Kidney epithelial cell (primary cell): Measurements from ENCODE around the gene HHAT. TPM values are rescaled to one million over a fixed set of nuclear protein-coding genes. Genes with fewer than 3 reads are reported as not detected.
"Not testable (repeated sequence)": the region's sequence is repeated elsewhere in the genome, so short reads cannot be mapped to it uniquely, and the experiment has no call there.

Experiments
- DNase-seq: peaks from one replicate; pipeline ENCODE4 v3.0.0-alpha.2; 2010; ENCODE audit warnings: low read depth
- H3K27me3 ChIP-seq: 2 replicates; pipeline ENCODE4 v1.6.0; 2011; ENCODE audit warnings: low read length; ENCODE audit not compliant: control insufficient read depth, insufficient read depth
- H3K36me3 ChIP-seq: 2 replicates; pipeline ENCODE4 v1.5.1; 2011; ENCODE audit warnings: low read length; ENCODE audit not compliant: control insufficient read depth, insufficient read depth
- H3K4me3 ChIP-seq: 2 replicates; pipeline ENCODE4 v1.5.1; 2011; ENCODE audit warnings: low read depth, mild to moderate bottlenecking, control low read depth, low read length
- total RNA-seq: library from RNA; depleted of rRNA; stranded (reverse); fragments of >200 nt; gene quantifications from 2 replicates; pipeline ENCODE4 v1.2.3, GENCODE V29; 2015
- TF ChIP-seq, protein P1 (sequence below): IDR thresholded peaks from 2 replicates; pipeline ENCODE4 v1.5.1; 2011; ENCODE audit warnings: mild to moderate bottlenecking, moderate library complexity, low read length, control low read depth, inconsistent platforms; ENCODE audit not compliant: insufficient read depth, poor library complexity, severe bottlenecking

Gene HHAT
- total RNA-seq, 1 donor from 2014 or later: 15.0 TPM

GRCh38 chr1:210655511-210655910, 326.8 kb downstream of the HHAT start:
- Histone ChIP-seq H3K27me3 (no peaks in the 10 kb centered on the region), H3K4me3 (no peak overlapping the region), H3K36me3 (no peaks in the 10 kb centered on the region)
- TF ChIP-seq, protein P1, sequence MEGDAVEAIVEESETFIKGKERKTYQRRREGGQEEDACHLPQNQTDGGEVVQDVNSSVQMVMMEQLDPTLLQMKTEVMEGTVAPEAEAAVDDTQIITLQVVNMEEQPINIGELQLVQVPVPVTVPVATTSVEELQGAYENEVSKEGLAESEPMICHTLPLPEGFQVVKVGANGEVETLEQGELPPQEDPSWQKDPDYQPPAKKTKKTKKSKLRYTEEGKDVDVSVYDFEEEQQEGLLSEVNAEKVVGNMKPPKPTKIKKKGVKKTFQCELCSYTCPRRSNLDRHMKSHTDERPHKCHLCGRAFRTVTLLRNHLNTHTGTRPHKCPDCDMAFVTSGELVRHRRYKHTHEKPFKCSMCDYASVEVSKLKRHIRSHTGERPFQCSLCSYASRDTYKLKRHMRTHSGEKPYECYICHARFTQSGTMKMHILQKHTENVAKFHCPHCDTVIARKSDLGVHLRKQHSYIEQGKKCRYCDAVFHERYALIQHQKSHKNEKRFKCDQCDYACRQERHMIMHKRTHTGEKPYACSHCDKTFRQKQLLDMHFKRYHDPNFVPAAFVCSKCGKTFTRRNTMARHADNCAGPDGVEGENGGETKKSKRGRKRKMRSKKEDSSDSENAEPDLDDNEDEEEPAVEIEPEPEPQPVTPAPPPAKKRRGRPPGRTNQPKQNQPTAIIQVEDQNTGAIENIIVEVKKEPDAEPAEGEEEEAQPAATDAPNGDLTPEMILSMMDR: no peak
- DNase-seq: no peak

DNA sequence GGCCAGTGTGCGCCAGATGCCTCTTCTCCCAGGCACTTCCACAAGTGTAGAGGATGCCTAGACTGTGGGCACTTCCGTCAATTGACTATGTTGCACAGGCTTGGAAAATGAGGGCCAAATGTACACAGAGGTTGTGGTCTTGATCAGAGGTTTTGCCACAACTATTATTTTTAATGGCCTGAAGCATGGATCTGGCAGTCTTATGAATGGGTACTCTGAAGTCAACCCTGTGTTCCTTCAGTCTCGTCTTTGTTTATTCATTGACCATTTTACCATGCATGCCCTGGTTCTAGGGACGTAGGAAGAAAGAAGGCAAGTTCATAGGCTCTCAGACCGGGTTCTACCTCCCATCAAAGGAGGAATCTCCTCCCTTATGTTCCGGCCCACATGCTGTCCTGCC, 329.1 kb downstream of the HHAT start:
- Histone ChIP-seq H3K4me3 (no peak overlapping the region), H3K27me3 (no peaks in the 10 kb centered on the region), H3K36me3 (no peaks in the 10 kb centered on the region)
- no peak for DNase-seq
- TF ChIP-seq, protein P1: no peak

DNA sequence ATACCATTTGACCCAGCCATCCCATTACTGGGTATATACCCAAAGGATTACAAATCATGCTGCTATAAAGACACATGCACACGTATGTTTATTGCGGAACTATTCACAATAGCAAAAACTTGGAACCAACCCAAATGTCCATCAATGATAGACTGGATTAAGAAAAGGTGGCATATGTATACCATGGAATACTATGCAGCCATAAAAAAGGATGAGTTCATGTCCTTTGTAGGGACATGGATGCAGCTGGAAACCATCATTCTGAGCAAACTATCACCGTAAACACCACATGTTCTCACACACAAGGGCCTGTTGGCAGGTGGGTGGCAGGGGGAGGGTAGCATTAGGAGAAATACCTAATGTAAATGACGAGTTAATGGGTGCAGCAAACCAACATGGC, 332.8 kb downstream of the HHAT start:
- not testable (repeated sequence) for H3K36me3 ChIP-seq, H3K4me3 ChIP-seq, H3K27me3 ChIP-seq, DNase-seq

- DNase-seq: no peak
- H3K27me3 ChIP-seq: no peaks in the 10 kb centered on the region
- no peaks in the 10 kb centered on the region for H3K36me3 ChIP-seq
- TF ChIP-seq, protein P1: no peak
- no peak overlapping the region for H3K4me3 ChIP-seq
Measured at GRCh38 chr1:210662291-210663050, 333.8 kb downstream of the HHAT start.

- Histone ChIP-seq H3K36me3 (no peaks in the 10 kb centered on the region), H3K4me3 (no peak overlapping the region), H3K27me3 (no peaks in the 10 kb centered on the region)
- TF ChIP-seq, protein P1: no peak
- DNase-seq: no peak
Measured at GRCh38 chr1:210663730-210664573, 335.2 kb downstream of the HHAT start.

DNA sequence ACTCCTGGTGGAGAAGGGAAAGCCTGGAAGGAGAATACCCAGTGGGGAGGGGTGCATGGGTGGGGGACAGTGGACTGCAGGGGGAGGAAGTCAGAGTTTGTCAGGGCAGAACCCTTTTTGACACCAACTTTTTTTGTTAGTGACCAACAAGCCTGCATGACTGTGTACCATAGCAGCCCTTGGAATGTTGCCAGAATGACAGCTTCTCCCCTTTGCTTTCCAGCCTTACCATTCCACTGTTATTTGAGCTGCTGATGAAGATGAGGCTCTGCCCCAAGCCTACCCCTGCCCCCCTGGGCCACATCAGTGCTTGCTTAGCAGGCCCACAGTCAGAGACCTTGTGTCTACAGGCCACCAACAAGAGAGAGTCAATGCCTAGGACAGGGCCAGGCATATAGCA, 341.2 kb downstream of the HHAT start:
- TF ChIP-seq, protein P1: no peak
- Histone ChIP-seq H3K27me3 (no peaks in the 10 kb centered on the region), H3K36me3 (no peaks in the 10 kb centered on the region), H3K4me3 (no peak overlapping the region)
- DNase-seq: no peak
